Central memory CD4-positive, alpha-beta T cell (primary cell): Measurements from ENCODE around the gene NMT2.

Experiments
- DNase-seq: peaks from one replicate; pipeline ENCODE4 v3.0.0; 2022

The NMT2 gene

DNA sequence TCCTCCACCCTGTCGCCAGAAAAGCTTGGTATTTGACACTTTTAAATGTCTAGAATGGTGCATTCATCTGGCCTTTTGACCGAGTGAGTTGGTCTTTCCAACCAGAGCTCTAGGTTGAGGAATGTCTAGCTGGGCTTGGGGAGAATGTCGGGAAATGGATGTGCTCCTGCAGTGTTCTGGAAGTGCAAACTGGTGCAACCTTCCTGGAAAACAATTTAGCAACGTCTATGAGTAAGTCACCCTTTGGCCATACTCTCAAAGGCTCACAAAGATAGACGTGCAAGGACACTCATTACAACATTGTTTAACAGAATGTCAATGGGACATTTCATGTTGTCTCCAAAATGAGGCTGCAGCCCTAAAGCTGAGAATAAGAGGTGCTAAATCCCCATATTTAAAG is 12.2 kb upstream of the NMT2 start:
- no peak for DNase-seq

GRCh38 chr10:15176269-15176668 is 7.8 kb upstream of the NMT2 start:
- no peak for DNase-seq

DNA sequence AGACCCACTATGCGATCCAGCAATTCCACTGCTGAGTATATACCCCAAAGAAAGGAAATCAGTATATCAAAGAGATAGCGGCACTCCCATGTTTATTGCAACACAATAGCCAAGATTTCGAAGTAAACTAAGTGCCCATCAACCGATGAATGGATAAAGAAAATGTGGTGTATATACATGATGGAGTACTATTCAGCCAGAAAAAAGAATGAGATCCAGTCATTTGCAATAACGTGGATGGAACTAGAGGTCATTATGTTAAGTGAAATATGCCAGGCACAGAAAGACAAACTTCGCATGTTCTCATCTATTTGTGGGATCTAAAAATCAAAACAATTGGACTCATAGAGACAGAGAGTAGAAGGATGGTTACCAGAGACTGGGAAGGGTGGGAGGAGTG is 7.1 kb upstream of the NMT2 start:
- no peak for DNase-seq

DNA sequence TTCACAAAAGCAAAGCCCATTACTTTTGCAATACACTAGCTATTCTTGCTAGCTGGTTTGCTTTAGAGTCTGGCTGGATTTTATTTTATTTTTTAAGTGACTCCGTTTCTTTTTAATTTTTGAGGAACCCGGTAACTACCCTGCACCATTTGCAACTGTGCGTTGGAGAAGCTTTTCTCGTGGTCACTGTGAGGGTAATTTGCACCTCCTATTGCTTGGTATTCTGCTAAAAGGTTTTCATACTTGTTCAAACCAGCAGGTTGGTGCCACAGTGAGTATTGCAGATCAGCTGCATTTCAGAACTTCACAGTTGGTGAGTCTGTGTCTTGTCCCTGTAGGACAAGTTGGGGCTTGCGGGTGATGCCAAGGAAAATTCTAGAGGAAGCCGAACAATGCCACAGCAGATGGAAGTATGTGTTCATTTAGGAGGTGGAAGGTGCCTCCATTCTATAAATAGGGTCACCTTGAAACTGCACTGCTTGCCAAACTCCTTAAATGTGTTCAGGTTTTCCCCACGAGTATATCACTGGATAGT is 3.9 kb upstream of the NMT2 start:
- DNase-seq: no peak

DNA sequence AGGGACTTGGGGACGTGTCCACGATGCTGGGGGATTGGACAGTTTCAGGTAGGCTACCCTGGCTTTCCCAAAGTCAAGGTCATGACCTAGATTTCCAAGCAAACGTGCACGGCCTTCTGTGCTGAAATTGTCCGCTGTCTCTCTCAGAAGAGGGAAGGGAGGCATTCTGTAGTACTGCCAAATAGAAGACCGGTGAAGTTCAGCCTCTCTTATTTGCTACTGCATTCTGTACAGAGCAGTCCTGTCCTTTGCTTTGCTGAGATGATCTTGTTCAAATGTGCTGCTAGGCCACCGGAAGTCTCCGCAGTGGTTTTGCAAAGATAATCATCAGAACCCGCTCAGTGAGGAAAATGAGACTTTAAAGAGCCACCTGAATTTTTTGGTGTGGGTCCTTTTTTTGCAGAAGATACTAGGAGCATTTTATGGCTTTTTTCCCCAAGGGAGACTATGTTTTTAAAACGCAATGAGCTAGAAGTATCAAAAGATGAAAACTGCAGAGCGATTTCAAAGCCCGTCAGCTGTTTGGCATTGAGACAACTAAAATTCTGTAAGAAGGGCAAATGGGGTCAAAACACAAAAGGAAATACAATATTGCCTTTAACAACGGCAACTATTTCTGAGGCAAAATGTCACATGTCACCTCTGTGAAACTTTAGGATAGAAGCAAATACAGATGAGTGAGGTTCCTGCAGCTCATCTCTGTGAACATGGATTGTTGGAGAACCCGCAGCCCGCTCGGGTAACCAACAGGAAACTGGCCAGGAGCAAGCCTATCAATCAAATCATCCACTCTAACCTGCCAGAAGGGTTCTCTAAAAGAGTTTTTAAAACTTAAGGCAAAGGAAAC is 1.3 kb upstream of the NMT2 start:
- DNase-seq: peak; percentile 77

DNA sequence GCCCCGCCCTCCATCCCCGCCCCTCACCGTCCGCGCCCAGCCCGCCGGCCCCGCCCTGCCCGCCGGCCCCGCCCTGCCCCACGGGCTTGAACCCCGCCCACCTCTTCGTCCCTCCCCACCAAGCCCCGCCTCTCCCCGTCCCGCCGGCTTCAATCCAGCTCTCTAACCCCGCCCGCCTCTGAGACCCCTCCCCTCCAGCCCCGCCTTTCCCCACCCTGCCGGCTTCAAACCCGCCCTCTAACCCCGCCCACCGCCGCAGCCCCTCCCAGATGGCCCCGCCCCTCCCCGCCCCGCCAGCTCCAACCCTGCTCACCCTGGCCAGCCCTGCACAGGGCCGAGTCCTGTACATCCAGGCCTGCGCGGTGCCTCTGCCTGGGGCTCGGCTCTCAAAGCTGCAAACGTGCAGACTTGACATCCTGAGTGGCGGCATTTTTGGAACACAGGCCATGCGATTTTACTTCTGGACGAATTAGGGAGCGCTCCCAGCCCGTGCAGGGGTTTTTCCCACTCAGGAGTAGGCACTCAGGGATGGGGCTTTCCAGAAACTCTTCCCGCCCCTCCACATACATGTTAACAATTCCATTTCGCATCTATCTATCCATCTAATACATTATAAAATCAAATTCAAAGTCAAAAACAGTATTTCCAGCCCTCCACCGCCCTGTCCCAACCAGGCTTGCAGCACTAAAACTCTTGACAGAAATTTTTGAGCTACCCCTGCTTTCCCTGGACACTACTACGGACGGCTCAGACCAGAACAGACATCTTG is 477 bp upstream of the NMT2 start:
- DNase-seq: peak; percentile 92

GRCh38 chr10:15167411-15168290 is 842 bp downstream of the NMT2 start:
- DNase-seq: no peak

GRCh38 chr10:15166325-15166724 is 2.2 kb downstream of the NMT2 start:
- no peak for DNase-seq

DNA sequence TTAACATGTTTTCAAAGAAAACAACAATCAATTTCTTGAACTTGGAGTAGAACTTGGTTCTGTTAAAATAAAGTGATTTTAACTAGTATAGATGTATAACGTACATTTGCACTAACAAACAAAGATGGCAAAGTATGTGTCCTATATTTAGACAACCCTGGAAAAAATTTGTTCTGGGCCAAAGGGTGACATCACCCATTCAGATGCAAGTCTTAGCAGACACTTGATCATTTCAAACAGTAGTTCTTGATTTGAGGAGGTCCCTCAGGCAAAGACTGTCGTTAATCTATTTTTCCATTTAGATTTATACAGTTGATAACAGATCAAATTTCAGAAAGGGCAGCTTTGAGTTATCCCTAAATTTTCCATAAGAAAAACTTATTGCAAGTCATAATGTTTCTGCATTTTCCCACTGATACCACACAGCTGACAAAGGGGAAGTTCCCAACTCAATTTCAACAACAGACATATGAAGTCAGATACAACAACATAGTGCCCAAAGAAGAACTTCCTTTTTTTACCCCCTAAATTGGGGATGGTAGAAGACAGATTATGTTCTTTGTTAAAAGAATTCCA is 5.2 kb downstream of the NMT2 start:
- no peak for DNase-seq

GRCh38 chr10:15158972-15159371 is 9.5 kb downstream of the NMT2 start:
- no peak for DNase-seq

- DNase-seq: no peak
These were observed 10.0 kb downstream of the NMT2 start for GRCh38 chr10:15158448-15158847.

DNA sequence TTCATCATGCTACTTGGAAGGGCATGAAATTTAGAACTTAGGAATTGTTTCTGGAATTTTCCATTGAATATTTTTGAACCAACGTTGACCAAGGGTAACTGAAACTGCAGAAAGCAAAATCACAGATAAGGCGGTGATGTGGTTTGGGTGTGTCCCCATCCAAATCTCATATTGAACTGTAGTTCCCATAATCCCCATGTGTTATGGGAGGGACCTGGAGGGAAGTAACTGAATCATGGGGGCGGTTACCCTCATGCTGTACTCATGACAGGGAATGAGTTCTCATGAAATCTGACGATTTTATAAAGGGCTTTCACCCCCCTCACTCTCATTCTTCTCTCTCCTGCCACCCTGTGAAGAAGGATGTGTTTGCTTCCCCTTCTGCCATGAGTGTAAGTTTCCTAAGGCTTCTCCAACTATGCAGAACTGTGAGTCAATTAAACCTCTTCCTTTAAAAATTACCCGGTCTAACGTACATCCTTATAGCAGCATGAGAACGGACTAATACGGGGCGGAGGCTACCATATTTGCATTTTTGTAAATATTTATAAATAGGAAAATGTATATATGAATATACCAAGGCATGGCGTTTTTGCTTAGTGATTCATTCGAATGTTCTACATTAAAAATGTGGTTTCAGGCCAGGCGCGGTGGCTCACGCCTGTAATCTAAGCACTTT is 12.4 kb downstream of the NMT2 start:
- DNase-seq: no peak

- no peak for DNase-seq
These were observed 15.9 kb downstream of the NMT2 start for GRCh38 chr10:15152556-15152955.

- no peak for DNase-seq
These were observed 17.9 kb downstream of the NMT2 start for GRCh38 chr10:15150563-15150962.

GRCh38 chr10:15149042-15149771 is 19.3 kb downstream of the NMT2 start:
- no peak for DNase-seq

DNA sequence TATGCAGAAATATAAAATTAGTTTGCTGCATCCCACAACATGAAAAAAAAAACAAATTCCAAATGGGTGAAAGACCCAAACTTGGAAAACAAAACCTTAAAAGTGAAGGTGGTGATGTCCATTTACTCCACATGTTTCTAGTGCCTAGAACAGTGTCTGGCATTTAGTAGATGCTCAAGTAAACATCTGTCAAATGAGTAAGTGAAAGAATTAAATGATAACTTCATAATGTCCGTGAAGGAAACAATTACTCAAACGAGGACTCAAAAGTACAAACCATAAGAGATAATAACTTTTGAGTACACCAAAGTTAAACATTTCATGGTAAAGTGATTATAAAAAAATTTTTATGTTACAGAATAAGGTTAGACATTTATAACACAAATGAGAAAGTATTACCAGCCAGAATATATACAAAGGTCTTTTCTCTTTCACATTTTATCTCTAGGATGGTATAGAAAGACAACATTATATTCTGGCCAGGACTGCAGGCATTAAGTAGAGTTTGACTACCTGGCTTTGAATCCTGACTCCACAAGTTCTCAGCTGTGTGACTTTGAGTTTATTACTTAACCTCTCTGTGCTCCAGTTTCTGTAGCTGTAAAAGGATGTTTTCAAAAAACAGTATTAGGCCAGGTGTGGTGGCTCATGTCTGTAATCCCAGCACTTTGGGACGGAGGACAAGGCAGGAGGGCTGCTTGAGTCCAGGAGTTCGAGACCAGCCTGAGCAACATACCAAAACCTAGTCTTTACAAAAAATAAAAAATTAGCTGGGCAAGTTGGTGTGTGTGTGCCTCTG is 20.7 kb downstream of the NMT2 start:
- no peak for DNase-seq

DNA sequence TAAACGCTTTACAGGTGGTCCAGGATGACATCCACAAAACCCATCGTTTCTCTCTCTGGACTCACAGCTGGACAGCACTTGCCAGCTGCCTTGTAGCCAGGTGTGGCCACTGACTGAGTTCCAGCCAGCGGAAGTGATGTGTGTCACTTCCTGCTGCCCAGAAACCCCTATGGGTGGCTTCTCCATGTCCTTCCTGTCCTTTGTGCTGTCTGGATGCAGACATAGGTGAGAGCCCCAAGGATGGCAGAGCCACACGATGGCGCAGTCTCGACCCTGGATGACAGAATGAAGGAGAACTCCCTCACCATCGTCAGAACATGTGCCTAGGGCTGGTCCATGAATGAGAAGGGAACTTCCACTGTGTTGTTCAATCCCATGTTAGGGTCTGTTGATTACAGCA is 22.1 kb downstream of the NMT2 start:
- no peak for DNase-seq

- DNase-seq: no peak
These were observed 23.7 kb downstream of the NMT2 start for GRCh38 chr10:15144788-15145187.

DNA sequence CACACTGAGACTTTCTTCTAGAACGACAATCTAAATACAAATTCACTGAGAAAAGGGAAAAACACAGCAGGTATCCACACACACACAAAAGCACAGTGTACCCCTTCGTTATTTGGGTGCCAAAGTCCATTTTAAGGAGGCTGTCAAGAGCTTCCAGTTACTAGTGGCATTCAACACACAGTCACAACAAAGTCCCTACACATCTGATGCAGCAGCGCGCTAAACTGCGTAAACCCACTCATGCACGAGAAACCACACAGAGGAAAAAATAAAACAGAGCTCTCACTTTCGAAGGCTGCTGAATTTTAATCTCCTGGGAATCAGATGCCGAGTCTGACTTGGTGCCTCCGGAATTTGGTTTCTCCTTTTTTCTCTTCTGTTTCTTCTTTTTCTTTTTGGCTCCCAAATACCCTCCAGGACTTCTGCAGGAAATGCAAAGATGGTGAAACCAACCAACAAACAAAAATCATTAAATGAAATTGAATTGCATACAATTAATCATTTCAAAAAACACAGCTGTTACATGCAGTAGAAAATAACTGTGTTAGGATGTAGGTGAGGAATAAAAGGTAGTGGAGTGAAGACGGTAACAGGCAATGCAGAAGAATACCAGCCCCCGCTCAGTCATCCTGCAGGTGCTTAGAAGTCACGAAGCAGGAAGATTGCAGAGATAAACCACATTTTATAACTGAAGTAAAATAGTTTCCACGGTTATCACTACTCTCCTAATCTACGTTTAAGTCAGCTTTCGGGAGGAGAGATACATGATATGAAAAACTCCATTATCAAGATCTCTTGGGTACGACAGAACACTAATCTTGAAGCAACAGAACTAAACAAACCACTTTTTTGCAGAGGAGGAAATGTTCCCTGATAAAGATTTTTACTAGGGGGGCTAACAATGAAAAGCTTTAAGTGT is 27.1 kb downstream of the NMT2 start:
- DNase-seq: no peak
